Activated naive CD8-positive, alpha-beta T cell treated with anti-CD3 and anti-CD28 coated beads, Interleukin-2, amount 10 ng/mL, durations not matched to agents 7 days and 5 days (primary cell): ENCODE data around the gene GATA2. TPM values are rescaled to one million over a fixed set of nuclear protein-coding genes. Genes with fewer than 3 reads are reported as not detected.

Experiments used
- ATAC-seq: fragments of 150-1000 bp; cut with Tn5 transposase; one replicate; pipeline ENCODE4 v1.10.0; 2021; ENCODE audit warnings: low read depth, moderate library complexity
- POLR2A ChIA-PET: fragments of 350-600 bp; sonication (Branson Sonifier 250); formaldehyde crosslinking; loops from one replicate; lab custom pipeline; 2021; ENCODE audit warnings: antibody characterized with exemption; lab: Charles Lee
- DNase-seq: peaks from one replicate; pipeline ENCODE4 v3.0.0; 2021
- H3K27ac Mint-ChIP-seq: one replicate; pipeline ENCODE4 v1.8.0; 2022; ENCODE audit warnings: mild to moderate bottlenecking, mixed read lengths
- H3K27me3 Mint-ChIP-seq: one replicate; pipeline ENCODE4 v1.8.0; 2022; ENCODE audit warnings: mild to moderate bottlenecking, moderate library complexity, mixed read lengths
- H3K36me3 Mint-ChIP-seq: one replicate; pipeline ENCODE4 v1.8.0; 2021; ENCODE audit warnings: mild to moderate bottlenecking, mixed read lengths
- H3K4me1 Mint-ChIP-seq: one replicate; pipeline ENCODE4 v1.8.0; 2021; ENCODE audit warnings: mixed read lengths
- H3K4me3 Mint-ChIP-seq: one replicate; pipeline ENCODE4 v1.8.0; 2022; ENCODE audit warnings: mild to moderate bottlenecking, moderate library complexity, mixed read lengths
- H3K9me3 Mint-ChIP-seq: one replicate; pipeline ENCODE4 v1.8.0; 2021; ENCODE audit warnings: mixed read lengths
- total RNA-seq, 2 experiments: library from RNA; stranded (reverse); gene quantifications; one replicate each; pipeline ENCODE4 v1.2.3, GENCODE V29; 2021

Gene GATA2
- total RNA-seq, 2 experiments from 2014 or later: not detected

- Mint-ChIP-seq H3K36me3 (peaks cover 20% of the 10 kb centered on the region), H3K4me3 (peak overlapping the region; percentile 17), H3K27me3 (peaks cover 3% of the 10 kb centered on the region), H3K9me3 (peaks cover 32% of the 10 kb centered on the region), H3K4me1 (peaks cover 24% of the 10 kb centered on the region), H3K27ac (peak overlapping the region; percentile 96)
- ATAC-seq: peak; percentile 58
- DNase-seq: peak; percentile 55
- POLR2A ChIA-PET: interaction anchor here (1.2 kb wide), 1 partner anchor 35 kb away, joined by 10 read pairs; no protein-coding TSS in a partner anchor
These were observed 45.4 kb downstream of the GATA2 start for GRCh38 chr3:128447561-128448013.

- Mint-ChIP-seq H3K36me3 (peaks cover 20% of the 10 kb centered on the region), H3K4me3 (no peak overlapping the region)
- ATAC-seq: no peak
These were observed 46.2 kb downstream of the GATA2 start for GRCh38 chr3:128446821-128447220.

GRCh38 chr3:128445357-128445756 lies 47.6 kb downstream of the GATA2 start:
- Mint-ChIP-seq H3K9me3 (peaks cover 30% of the 10 kb centered on the region), H3K27ac (no peak overlapping the region), H3K4me1 (peaks cover 24% of the 10 kb centered on the region), H3K4me3 (no peak overlapping the region), H3K36me3 (peaks cover 20% of the 10 kb centered on the region), H3K27me3 (no peaks in the 10 kb centered on the region)
- ATAC-seq (no peak), DNase-seq (no peak)
- POLR2A ChIA-PET: no interaction called here

More at GRCh38 chr3:128446821-128447220, 46.2 kb downstream of the GATA2 start:
- Mint-ChIP-seq H3K27me3 (peaks cover 1% of the 10 kb centered on the region), H3K9me3 (peaks cover 32% of the 10 kb centered on the region), H3K4me1 (peaks cover 24% of the 10 kb centered on the region), H3K27ac (peak overlapping the region; percentile 96)
- DNase-seq: no peak
- POLR2A ChIA-PET: no interaction called here

GRCh38 chr3:128443771-128444170 lies 49.2 kb downstream of the GATA2 start:
- DNase-seq (no peak), ATAC-seq (no peak)
- H3K4me1 Mint-ChIP-seq: peaks cover 22% of the 10 kb centered on the region
- peaks cover 22% of the 10 kb centered on the region for H3K9me3 Mint-ChIP-seq
- H3K27me3 Mint-ChIP-seq: peaks cover 3% of the 10 kb centered on the region
- H3K27ac Mint-ChIP-seq: peak overlapping the region; percentile 72
- POLR2A ChIA-PET: no interaction called here
- H3K4me3 Mint-ChIP-seq: no peak overlapping the region
- H3K36me3 Mint-ChIP-seq: peaks cover 16% of the 10 kb centered on the region

GRCh38 chr3:128442949-128443348 lies 50.1 kb downstream of the GATA2 start:
- H3K4me3 Mint-ChIP-seq: no peak overlapping the region
- peaks cover 12% of the 10 kb centered on the region for H3K36me3 Mint-ChIP-seq
- H3K4me1 Mint-ChIP-seq: peaks cover 17% of the 10 kb centered on the region
- DNase-seq (no peak), ATAC-seq (no peak)
- peaks cover 3% of the 10 kb centered on the region for H3K27me3 Mint-ChIP-seq
- POLR2A ChIA-PET: no interaction called here
- peaks cover 16% of the 10 kb centered on the region for H3K9me3 Mint-ChIP-seq
- no peak overlapping the region for H3K27ac Mint-ChIP-seq

- Mint-ChIP-seq H3K4me3 (no peak overlapping the region), H3K27me3 (peaks cover 6% of the 10 kb centered on the region), H3K4me1 (peaks cover 9% of the 10 kb centered on the region), H3K36me3 (peaks cover 7% of the 10 kb centered on the region), H3K27ac (no peak overlapping the region), H3K9me3 (peaks cover 13% of the 10 kb centered on the region)
- no peak for ATAC-seq
- POLR2A ChIA-PET: no interaction called here
- no peak for DNase-seq
These were observed 50.9 kb downstream of the GATA2 start for GRCh38 chr3:128442070-128442469.

- no peak for ATAC-seq
- H3K9me3 Mint-ChIP-seq: no peaks in the 10 kb centered on the region
- H3K4me3 Mint-ChIP-seq: no peak overlapping the region
- no peaks in the 10 kb centered on the region for H3K4me1 Mint-ChIP-seq
- DNase-seq: no peak
- no peak overlapping the region for H3K27ac Mint-ChIP-seq
- POLR2A ChIA-PET: no interaction called here
- H3K27me3 Mint-ChIP-seq: peaks cover 21% of the 10 kb centered on the region
- no peaks in the 10 kb centered on the region for H3K36me3 Mint-ChIP-seq
These were observed 53.8 kb downstream of the GATA2 start for GRCh38 chr3:128439226-128439625.

- H3K27me3 Mint-ChIP-seq: peaks cover 25% of the 10 kb centered on the region
- H3K4me3 Mint-ChIP-seq: no peak overlapping the region
- H3K9me3 Mint-ChIP-seq: no peaks in the 10 kb centered on the region
- no peaks in the 10 kb centered on the region for H3K4me1 Mint-ChIP-seq
- ATAC-seq (no peak), DNase-seq (no peak)
- H3K27ac Mint-ChIP-seq: no peak overlapping the region
- H3K36me3 Mint-ChIP-seq: no peaks in the 10 kb centered on the region
- POLR2A ChIA-PET: no interaction called here
These were observed 54.4 kb downstream of the GATA2 start for GRCh38 chr3:128438488-128439072.

- no peak for DNase-seq
- Mint-ChIP-seq H3K36me3 (no peaks in the 10 kb centered on the region), H3K27ac (no peak overlapping the region), H3K4me3 (no peak overlapping the region), H3K9me3 (no peaks in the 10 kb centered on the region), H3K27me3 (peaks cover 40% of the 10 kb centered on the region), H3K4me1 (no peaks in the 10 kb centered on the region)
- POLR2A ChIA-PET: no interaction called here
- no peak for ATAC-seq
These were observed 56.8 kb downstream of the GATA2 start for GRCh38 chr3:128436214-128436613.

GRCh38 chr3:128435561-128435960 lies 57.4 kb downstream of the GATA2 start:
- H3K4me3 Mint-ChIP-seq: no peak overlapping the region
- peaks cover 47% of the 10 kb centered on the region for H3K27me3 Mint-ChIP-seq
- H3K36me3 Mint-ChIP-seq: no peaks in the 10 kb centered on the region
- no peaks in the 10 kb centered on the region for H3K9me3 Mint-ChIP-seq
- no peak overlapping the region for H3K27ac Mint-ChIP-seq
- no peak for DNase-seq
- POLR2A ChIA-PET: no interaction called here
- no peak for ATAC-seq
- H3K4me1 Mint-ChIP-seq: no peaks in the 10 kb centered on the region

- H3K36me3 Mint-ChIP-seq: no peaks in the 10 kb centered on the region
- POLR2A ChIA-PET: no interaction called here
- no peak overlapping the region for H3K27ac Mint-ChIP-seq
- H3K4me1 Mint-ChIP-seq: no peaks in the 10 kb centered on the region
- H3K9me3 Mint-ChIP-seq: no peaks in the 10 kb centered on the region
- no peak for DNase-seq
- H3K27me3 Mint-ChIP-seq: peaks cover 51% of the 10 kb centered on the region
- ATAC-seq: no peak
- no peak overlapping the region for H3K4me3 Mint-ChIP-seq
These were observed 57.9 kb downstream of the GATA2 start for GRCh38 chr3:128435058-128435457.

- no peak overlapping the region for H3K27ac Mint-ChIP-seq
- DNase-seq (no peak), ATAC-seq (no peak)
- H3K4me1 Mint-ChIP-seq: no peaks in the 10 kb centered on the region
- H3K4me3 Mint-ChIP-seq: no peak overlapping the region
- no peaks in the 10 kb centered on the region for H3K9me3 Mint-ChIP-seq
- no peaks in the 10 kb centered on the region for H3K36me3 Mint-ChIP-seq
- H3K27me3 Mint-ChIP-seq: peaks cover 51% of the 10 kb centered on the region
- POLR2A ChIA-PET: no interaction called here
These were observed 58.5 kb downstream of the GATA2 start for GRCh38 chr3:128434524-128434923.

GRCh38 chr3:128433837-128434165 lies 59.2 kb downstream of the GATA2 start:
- ATAC-seq (no peak), DNase-seq (no peak)
- POLR2A ChIA-PET: no interaction called here
- no peaks in the 10 kb centered on the region for H3K9me3 Mint-ChIP-seq
- no peak overlapping the region for H3K4me3 Mint-ChIP-seq
- H3K27ac Mint-ChIP-seq: no peak overlapping the region
- H3K36me3 Mint-ChIP-seq: no peaks in the 10 kb centered on the region
- H3K27me3 Mint-ChIP-seq: peaks cover 49% of the 10 kb centered on the region
- no peaks in the 10 kb centered on the region for H3K4me1 Mint-ChIP-seq

GRCh38 chr3:128432971-128433836 lies 59.8 kb downstream of the GATA2 start:
- DNase-seq: no peak
- Mint-ChIP-seq H3K27me3 (peaks cover 50% of the 10 kb centered on the region), H3K36me3 (no peaks in the 10 kb centered on the region), H3K9me3 (no peaks in the 10 kb centered on the region), H3K4me1 (no peaks in the 10 kb centered on the region), H3K4me3 (no peak overlapping the region), H3K27ac (no peak overlapping the region)
- no peak for ATAC-seq
- POLR2A ChIA-PET: no interaction called here
